Colon (tissue), 2 donors: Measurements from ENCODE around the gene NCR2.

ENCODE experiments used
- FAIRE-seq: peaks from 2 replicates; lab custom pipeline; 2012; peaks lifted over from hg19 to GRCh38; lab: Jason Lieb, UNC
- donor health status: control.
- donor health status: control.

NCR2 gene

GRCh38 chr6:41359617-41360313 is 24.4 kb downstream of the NCR2 start:
- no peak for FAIRE-seq

GRCh38 chr6:41360314-41360685 is 24.9 kb downstream of the NCR2 start:
- FAIRE-seq = no peak

- FAIRE-seq = no peak
Measured at GRCh38 chr6:41366150-41366549, 30.7 kb downstream of the NCR2 start.

- FAIRE-seq = no peak
Measured at GRCh38 chr6:41367061-41367460, 31.7 kb downstream of the NCR2 start.

- no peak for FAIRE-seq
Measured at GRCh38 chr6:41367700-41368099, 32.3 kb downstream of the NCR2 start.

- no peak for FAIRE-seq
Measured at GRCh38 chr6:41370488-41371111, 35.2 kb downstream of the NCR2 start.

GRCh38 chr6:41371461-41371991 is 36.1 kb downstream of the NCR2 start:
- FAIRE-seq = no peak

GRCh38 chr6:41371992-41372831 is 36.8 kb downstream of the NCR2 start:
- FAIRE-seq = no peak

GRCh38 chr6:41372832-41373626 is 37.6 kb downstream of the NCR2 start:
- FAIRE-seq = no peak

GRCh38 chr6:41373627-41373918 is 38.2 kb downstream of the NCR2 start:
- FAIRE-seq = no peak

GRCh38 chr6:41373919-41374617 is 38.7 kb downstream of the NCR2 start:
- no peak for FAIRE-seq

- FAIRE-seq = no peak
Measured at GRCh38 chr6:41374618-41375590, 39.5 kb downstream of the NCR2 start.

- no peak for FAIRE-seq
Measured at GRCh38 chr6:41375598-41376151, 40.3 kb downstream of the NCR2 start.

GRCh38 chr6:41376176-41376575 is 40.8 kb downstream of the NCR2 start:
- FAIRE-seq = no peak

- FAIRE-seq = no peak
Measured at GRCh38 chr6:41377071-41377470, 41.7 kb downstream of the NCR2 start.

- FAIRE-seq = no peak
Measured at GRCh38 chr6:41379306-41379705, 43.9 kb downstream of the NCR2 start.

- FAIRE-seq = no peak
Measured at GRCh38 chr6:41386594-41386993, 51.2 kb downstream of the NCR2 start.

- no peak for FAIRE-seq
Measured at GRCh38 chr6:41392246-41392645, 56.8 kb downstream of the NCR2 start.

GRCh38 chr6:41396335-41396734 is 60.9 kb downstream of the NCR2 start:
- no peak for FAIRE-seq

- FAIRE-seq = no peak
Measured at GRCh38 chr6:41399424-41399823, 64.0 kb downstream of the NCR2 start.
